Trophoblast cell (in vitro differentiated cells and primary cell): Measurements from ENCODE around the gene CEACAM3. TPM values are rescaled to one million over a fixed set of nuclear protein-coding genes. Genes with fewer than 3 reads are reported as not detected.
A peak's percentile ranks its signal among the peaks of the same experiment; 100 is the strongest.
"Not testable (repeated sequence)": the region's sequence is repeated elsewhere in the genome, so short reads cannot be mapped to it uniquely, and the experiment has no call there.

Source experiments
- DNase-seq, 2 donors: peaks; one replicate each; pipeline ENCODE4 v3.0.0-alpha.2; 2016
- H2AFZ ChIP-seq: 2 replicates; pipeline ENCODE4 v1.6.1; 2013; ENCODE audit warnings: low read length, moderate library complexity, mild to moderate bottlenecking; ENCODE audit not compliant: insufficient read depth, poor library complexity
- H2AK5ac ChIP-seq: 2 replicates; pipeline ENCODE4 v1.6.1; 2013; ENCODE audit warnings: mild to moderate bottlenecking, low read length
- H2BK120ac ChIP-seq: 2 replicates; pipeline ENCODE4 v1.6.1; 2013; ENCODE audit warnings: low read length, mild to moderate bottlenecking, moderate library complexity; ENCODE audit not compliant: insufficient read depth, poor library complexity
- H2BK12ac ChIP-seq: 2 replicates; pipeline ENCODE4 v1.6.1; 2013; ENCODE audit warnings: mild to moderate bottlenecking, low read length, moderate library complexity
- H2BK5ac ChIP-seq: 2 replicates; pipeline ENCODE4 v1.6.1; 2013; ENCODE audit warnings: low read length, low read depth, moderate library complexity, mild to moderate bottlenecking; ENCODE audit not compliant: poor library complexity
- H3K14ac ChIP-seq: 2 replicates; pipeline ENCODE4 v1.6.1; 2013; ENCODE audit warnings: mild to moderate bottlenecking, low read length
- H3K18ac ChIP-seq: 2 replicates; pipeline ENCODE4 v1.6.1; 2013; ENCODE audit warnings: mild to moderate bottlenecking, low read length
- H3K23ac ChIP-seq: 2 replicates; pipeline ENCODE4 v1.6.1; 2013; ENCODE audit warnings: low read length
- H3K27ac ChIP-seq: 2 replicates; pipeline ENCODE4 v1.5.1; 2013; ENCODE audit warnings: low read depth, mild to moderate bottlenecking, inconsistent platforms, low read length, moderate library complexity
- H3K27me3 ChIP-seq: 2 replicates; pipeline ENCODE4 v1.6.1; 2013; ENCODE audit warnings: inconsistent platforms, mild to moderate bottlenecking, low read length, moderate library complexity; ENCODE audit not compliant: insufficient read depth
- H3K36me3 ChIP-seq, 2 experiments: 1 replicate in 1 of 2; 2 replicates in 1 of 2; pipeline ENCODE4 v1.6.1; 2013; ENCODE audit warnings: low read length in 2 of 2, mild to moderate bottlenecking in 2 of 2, moderate library complexity in 1 of 2; ENCODE audit not compliant: insufficient read depth in 2 of 2, control insufficient read depth in 1 of 2
- H3K4ac ChIP-seq: 2 replicates; pipeline ENCODE4 v1.6.1; 2013; ENCODE audit warnings: low read depth, mild to moderate bottlenecking, low read length, moderate library complexity
- H3K4me1 ChIP-seq, 2 experiments: 1 replicate in 1 of 2; 2 replicates in 1 of 2; pipeline ENCODE4 v1.6.1; 2013; ENCODE audit warnings: low read length in 2 of 2, mild to moderate bottlenecking in 2 of 2, moderate library complexity in 1 of 2; ENCODE audit not compliant: insufficient read depth in 2 of 2, control insufficient read depth in 1 of 2
- H3K4me2 ChIP-seq: 2 replicates; pipeline ENCODE4 v1.6.1; 2013; ENCODE audit warnings: inconsistent platforms, mild to moderate bottlenecking, low read length, moderate library complexity
- H3K4me3 ChIP-seq: 2 replicates; pipeline ENCODE4 v1.5.1; 2013; ENCODE audit warnings: mild to moderate bottlenecking, low read depth, low read length, inconsistent platforms
- H3K79me1 ChIP-seq: one replicate; pipeline ENCODE4 v1.6.1; 2013; ENCODE audit warnings: low read length
- H3K79me2 ChIP-seq: 2 replicates; pipeline ENCODE4 v1.6.1; 2013; ENCODE audit warnings: low read length, mild to moderate bottlenecking; ENCODE audit not compliant: control insufficient read depth, insufficient read depth, poor library complexity
- H3K9ac ChIP-seq: 2 replicates; pipeline ENCODE4 v1.6.1; 2013; ENCODE audit warnings: mild to moderate bottlenecking, low read length
- H3K9me3 ChIP-seq: 2 replicates; pipeline ENCODE4 v1.6.1; 2013; ENCODE audit warnings: low read depth, mild to moderate bottlenecking, control low read depth, inconsistent platforms, low read length; ENCODE audit not compliant: insufficient read depth
- H4K12ac ChIP-seq: 2 replicates; pipeline ENCODE4 v1.6.1; 2013; ENCODE audit warnings: low read depth, mild to moderate bottlenecking, low read length, moderate library complexity
- H4K8ac ChIP-seq: 2 replicates; pipeline ENCODE4 v1.6.1; 2013; ENCODE audit warnings: low read depth, mild to moderate bottlenecking, low read length, moderate library complexity
- H4K91ac ChIP-seq: one replicate; pipeline ENCODE4 v1.6.1; 2013; ENCODE audit warnings: low read depth, mild to moderate bottlenecking, low read length, moderate library complexity
- WGBS: extraction: QIAGEN DNeasy Blood & Tissue Kit; methylation state at CpG from one replicate; pipeline ENCODE4 v1.1.7; 2013; ENCODE audit warnings: missing lambda C conversion rate; ENCODE audit not compliant: insufficient read length, insufficient coverage; ENCODE audit errors: extremely low coverage; 5-methylcytosine and 5-hydroxymethylcytosine counted together
- polyA plus RNA-seq: library from polyadenylated mRNA; stranded (reverse); fragments of 200-250 nt; gene quantifications from 2 replicates; pipeline ENCODE4 v1.2.3, GENCODE V29; 2013

CEACAM3 gene
- polyA plus RNA-seq = not detected in 2 replicates

DNA sequence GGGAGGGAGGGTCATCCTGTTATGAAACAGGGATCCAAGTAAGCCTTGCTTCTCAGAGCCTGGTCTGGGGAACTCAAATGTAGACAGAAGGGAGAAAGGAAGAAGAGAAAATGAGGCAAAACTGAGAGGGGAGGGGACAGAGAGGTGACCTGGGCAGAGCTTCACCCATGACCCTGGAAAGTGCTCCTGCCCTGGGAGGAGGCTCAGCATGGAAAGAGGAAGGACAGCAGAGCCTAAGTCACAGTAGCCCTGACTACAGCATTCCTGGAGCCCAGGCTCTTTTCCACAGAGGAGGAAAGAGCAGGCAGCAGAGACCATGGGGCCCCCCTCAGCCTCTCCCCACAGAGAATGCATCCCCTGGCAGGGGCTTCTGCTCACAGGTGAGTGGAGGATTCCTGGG is at the start of gene CEACAM3:
Gene CEACAM3 (plus strand): TSS at position 226 of the 400 bp plus-strand sequence. CDS start 91 bp downstream, at position 317.
- Histone ChIP-seq H3K79me2 (no peaks in the 10 kb centered on the region), H3K4me2 (no peak within 1 kb of the TSS), H3K23ac (no peak within 1 kb of the TSS), H3K36me3 (no peaks in the 10 kb centered on the region), H3K79me1 (no peaks in the 10 kb centered on the region), H2BK5ac (no peak within 1 kb of the TSS), H2AFZ (no peak within 1 kb of the TSS), H3K27ac (no peak within 1 kb of the TSS), H4K12ac (no peak within 1 kb of the TSS), H2BK12ac (no peak within 1 kb of the TSS), H3K4me3 (no peak within 1 kb of the TSS), H3K18ac (no peak within 1 kb of the TSS), H2BK120ac (no peak within 1 kb of the TSS), H3K4ac (no peak within 1 kb of the TSS), H3K14ac (no peak within 1 kb of the TSS), H3K27me3 (no peaks in the 10 kb centered on the region), H2AK5ac (no peak within 1 kb of the TSS), H3K4me1 (no peaks in the 10 kb centered on the region), H3K9me3 (peaks cover 1% of the 10 kb centered on the region), H4K91ac (no peak within 1 kb of the TSS), H4K8ac (no peak within 1 kb of the TSS), H3K9ac (no peak within 1 kb of the TSS)
- no peak for DNase-seq

DNA sequence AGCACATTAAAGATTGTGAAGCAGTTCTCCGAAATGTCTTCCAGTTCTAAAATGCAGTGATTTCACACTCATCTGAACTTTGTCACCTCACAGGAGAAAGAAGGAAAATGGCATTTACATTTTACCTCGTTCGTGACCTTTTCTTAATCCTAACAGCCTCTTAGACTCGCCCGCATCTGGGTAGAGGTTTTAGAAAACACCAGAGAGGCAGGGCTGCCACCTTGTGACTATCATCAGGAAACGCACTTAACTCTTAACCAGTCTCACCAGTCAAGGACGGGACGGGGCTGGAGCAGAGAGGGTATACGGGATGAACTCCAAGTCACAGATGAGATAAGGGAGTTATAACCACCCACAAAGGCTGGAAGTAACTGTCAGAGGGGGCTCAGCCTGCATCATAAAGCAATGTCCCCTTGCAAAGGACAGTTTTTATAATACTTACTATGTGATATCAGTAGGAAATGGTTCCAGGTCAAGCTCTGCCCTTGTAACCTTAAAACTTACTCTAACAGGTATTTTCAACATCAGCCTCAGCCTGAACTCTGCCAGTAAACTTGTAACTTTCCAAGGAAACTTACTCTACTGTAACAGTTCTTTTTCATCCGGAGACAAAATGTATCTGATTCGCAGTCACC is 49.7 kb upstream of the CEACAM3 start:
- Histone ChIP-seq H2BK5ac (no peak overlapping the region), H3K18ac (no peak overlapping the region), H2AFZ (no peak overlapping the region), H3K4me2 (no peak overlapping the region), H4K12ac (no peak overlapping the region), H4K91ac (no peak overlapping the region), H3K4ac (no peak overlapping the region), H2AK5ac (no peak overlapping the region), H3K9me3 (peaks cover 2% of the 10 kb centered on the region), H3K9ac (no peak overlapping the region), H3K14ac (no peak overlapping the region), H3K23ac (no peak overlapping the region), H4K8ac (no peak overlapping the region), H3K79me2 (no peaks in the 10 kb centered on the region), H2BK12ac (no peak overlapping the region), H3K79me1 (no peaks in the 10 kb centered on the region), H3K4me3 (no peak overlapping the region), H2BK120ac (no peak overlapping the region), H3K4me1 (peaks cover 0 to 1% of the 10 kb centered on the region in 2 experiments), H3K27me3 (no peaks in the 10 kb centered on the region), H3K27ac (no peak overlapping the region), H3K36me3 (no peaks in the 10 kb centered on the region)
- peak; percentile 54 to 76 for DNase-seq
- no CpG with 5 or more reads among the region's 11 CpGs for WGBS

GRCh38 chr19:41748012-41748411 is 48.4 kb upstream of the CEACAM3 start:
- Histone ChIP-seq H3K18ac (no peak overlapping the region), H2BK120ac (no peak overlapping the region), H2AK5ac (no peak overlapping the region), H3K4ac (no peak overlapping the region), H3K14ac (no peak overlapping the region), H2BK12ac (no peak overlapping the region), H3K4me3 (no peak overlapping the region), H3K27ac (no peak overlapping the region), H3K36me3 (no peaks in the 10 kb centered on the region), H4K12ac (no peak overlapping the region), H3K4me2 (no peak overlapping the region), H3K23ac (no peak overlapping the region), H3K9me3 (peaks cover 2% of the 10 kb centered on the region), H4K91ac (no peak overlapping the region), H3K9ac (no peak overlapping the region), H2AFZ (no peak overlapping the region), H3K4me1 (peaks cover 0 to 1% of the 10 kb centered on the region in 2 experiments), H3K79me2 (no peaks in the 10 kb centered on the region), H3K27me3 (no peaks in the 10 kb centered on the region), H4K8ac (no peak overlapping the region), H2BK5ac (no peak overlapping the region), H3K79me1 (no peaks in the 10 kb centered on the region)
- DNase-seq = no peak
- WGBS = no CpG with 5 or more reads among the region's 3 CpGs

- H3K23ac ChIP-seq = peak overlapping the region; percentile 84
- not testable (repeated sequence) for H2AK5ac ChIP-seq, H3K4ac ChIP-seq, H3K14ac ChIP-seq, H3K18ac ChIP-seq, H3K4me1 ChIP-seq, H3K79me2 ChIP-seq, H3K9me3 ChIP-seq, H2BK5ac ChIP-seq, H3K4me3 ChIP-seq, H3K4me2 ChIP-seq, DNase-seq, H3K27ac ChIP-seq, H2AFZ ChIP-seq, H2BK120ac ChIP-seq, H4K8ac ChIP-seq, H4K91ac ChIP-seq, H3K79me1 ChIP-seq, H3K27me3 ChIP-seq, H3K36me3 ChIP-seq, H4K12ac ChIP-seq, H2BK12ac ChIP-seq, H3K9ac ChIP-seq
- WGBS = no CpG with 5 or more reads among the region's 10 CpGs
These were observed 45.9 kb upstream of the CEACAM3 start for GRCh38 chr19:41750248-41751134.
